ENCODE results near the gene LHX1. TPM values are rescaled to one million over a fixed set of nuclear protein-coding genes. Genes with fewer than 3 reads are reported as not detected.

The LHX1 gene
- total RNA-seq, 4 donors from 2014 or later = not detected

GRCh38 chr17:36979565-36979941 lies 42.3 kb downstream of the LHX1 start:
- Histone ChIP-seq H3K36me3 (no peaks in the 10 kb centered on the region), H3K9me3 (no peaks in the 10 kb centered on the region), H3K27me3 (no peaks in the 10 kb centered on the region), H3K4me3 (no peak overlapping the region), H3K4me1 (peaks cover 7 to 19% (median 15%) of the 10 kb centered on the region in 4 donors), H3K27ac (replicated peaks in 1 of 4) (no peak overlapping the region)
- TF ChIP-seq EP300 (IDR thresholded peaks at IDR 0.05) (no peak), CTCF (IDR thresholded peaks at IDR 0.05) (no peak), POLR2AphosphoS5 (IDR thresholded peaks at IDR 0.05) (no peak), POLR2A (IDR thresholded peaks at IDR 0.05; ENCODE audit: low read depth) (no peak)
- intact Hi-C loops (cut with DNase I) = no loop called here
- WGBS = 90% methylated on average over 4 of the region's 4 CpGs
- no peak for DNase-seq (ENCODE audit: extremely low spot score)

- WGBS = 36% methylated on average over 2 of the region's 2 CpGs
- no peaks in the 10 kb centered on the region for H3K27me3 ChIP-seq
- DNase-seq (ENCODE audit: extremely low spot score) = no peak
- intact Hi-C loops (cut with DNase I) = no loop called here
- TF ChIP-seq POLR2A (IDR thresholded peaks at IDR 0.05; ENCODE audit: low read depth) (no peak), POLR2AphosphoS5 (IDR thresholded peaks at IDR 0.05) (no peak), EP300 (IDR thresholded peaks at IDR 0.05) (no peak), CTCF (IDR thresholded peaks at IDR 0.05) (no peak)
- H3K4me3 ChIP-seq = no peak overlapping the region
- H3K27ac ChIP-seq (replicated peaks in 1 of 4) = no peak overlapping the region
- H3K9me3 ChIP-seq = no peaks in the 10 kb centered on the region
- peaks cover 0 to 5% (median 0%) of the 10 kb centered on the region in 4 donors for H3K36me3 ChIP-seq
- H3K4me1 ChIP-seq = peaks cover 7 to 19% (median 15%) of the 10 kb centered on the region in 4 donors
These were observed 43.0 kb downstream of the LHX1 start for GRCh38 chr17:36980280-36980761.

DNA sequence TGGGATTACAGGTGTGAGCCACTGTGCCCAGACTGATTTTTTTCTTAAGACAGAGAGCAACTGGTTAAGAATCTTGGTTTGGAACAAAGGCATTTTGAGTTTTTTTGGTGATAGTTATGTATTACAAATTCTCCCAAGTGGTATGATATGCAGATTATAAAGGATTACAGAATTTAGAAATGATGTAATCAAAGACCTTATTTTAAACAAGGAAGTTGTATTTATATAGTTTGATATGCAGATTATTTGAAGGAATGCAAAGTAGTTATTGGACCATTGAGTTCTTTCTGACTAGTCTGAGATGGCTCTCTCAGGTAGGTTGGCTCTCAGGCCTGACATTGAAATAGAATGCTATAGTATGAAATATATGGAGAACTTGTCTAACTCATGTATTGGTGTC lies 46.3 kb downstream of the LHX1 start:
- DNase-seq (ENCODE audit: extremely low spot score) = no peak
- intact Hi-C loops (cut with DNase I) = no loop called here
- H3K4me1 ChIP-seq = peaks cover 7 to 19% (median 14%) of the 10 kb centered on the region in 4 donors
- H3K27me3 ChIP-seq = no peaks in the 10 kb centered on the region
- peaks cover 6 to 28% (median 20%) of the 10 kb centered on the region in 4 donors for H3K36me3 ChIP-seq
- H3K27ac ChIP-seq (replicated peaks in 1 of 4) = no peak overlapping the region
- no peaks in the 10 kb centered on the region for H3K9me3 ChIP-seq
- no peak for TF ChIP-seq CTCF (IDR thresholded peaks at IDR 0.05)
- TF ChIP-seq POLR2AphosphoS5 (IDR thresholded peaks at IDR 0.05) = no peak
- TF ChIP-seq EP300 (IDR thresholded peaks at IDR 0.05) = no peak
- no peak for TF ChIP-seq POLR2A (IDR thresholded peaks at IDR 0.05; ENCODE audit: low read depth)
- H3K4me3 ChIP-seq = no peak overlapping the region

GRCh38 chr17:36989173-36989572 lies 51.9 kb downstream of the LHX1 start:
- Histone ChIP-seq H3K27me3 (no peaks in the 10 kb centered on the region), H3K27ac (replicated peaks in 1 of 4) (no peak overlapping the region), H3K9me3 (no peaks in the 10 kb centered on the region), H3K4me1 (peaks cover 0 to 12% (median 10%) of the 10 kb centered on the region in 4 donors), H3K36me3 (peaks cover 17 to 76% (median 55%) of the 10 kb centered on the region in 4 donors), H3K4me3 (no peak overlapping the region)
- WGBS = 90% methylated on average over 6 of the region's 6 CpGs
- intact Hi-C loops (cut with DNase I) = no loop called here
- no peak for DNase-seq (ENCODE audit: extremely low spot score)
- no peak for TF ChIP-seq CTCF (IDR thresholded peaks at IDR 0.05)
- no peak for TF ChIP-seq EP300 (IDR thresholded peaks at IDR 0.05)
- TF ChIP-seq POLR2AphosphoS5 (IDR thresholded peaks at IDR 0.05) = no peak
- TF ChIP-seq POLR2A (IDR thresholded peaks at IDR 0.05; ENCODE audit: low read depth) = no peak

DNA sequence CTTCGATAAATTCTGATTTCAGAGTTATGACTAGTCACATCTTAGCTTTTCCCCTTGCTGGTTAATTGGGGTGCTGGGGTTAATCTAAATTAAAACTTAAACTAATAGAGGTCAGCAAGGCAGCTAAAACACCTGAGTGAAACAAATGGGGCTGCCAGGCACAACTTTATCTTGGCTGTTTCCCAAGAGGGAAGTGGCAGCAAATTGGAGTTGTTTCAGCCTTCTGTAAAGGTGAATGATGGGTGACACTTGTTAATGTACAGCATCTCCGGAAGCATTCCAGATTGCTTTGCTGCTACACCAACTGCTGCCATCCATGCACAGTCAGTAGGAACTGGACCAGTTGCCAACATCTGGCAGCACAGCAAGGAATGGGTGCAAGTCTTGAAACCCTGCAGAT lies 55.4 kb downstream of the LHX1 start:
- intact Hi-C loops (cut with DNase I) = no loop called here
- Histone ChIP-seq H3K4me3 (no peak overlapping the region), H3K27me3 (no peaks in the 10 kb centered on the region), H3K9me3 (no peaks in the 10 kb centered on the region), H3K27ac (replicated peaks in 1 of 4) (no peak overlapping the region), H3K36me3 (peaks cover 28 to 89% (median 64%) of the 10 kb centered on the region in 4 donors), H3K4me1 (peaks cover 0 to 12% (median 10%) of the 10 kb centered on the region in 4 donors)
- 82% methylated on average over 2 of the region's 2 CpGs for WGBS
- no peak for TF ChIP-seq EP300 (IDR thresholded peaks at IDR 0.05)
- no peak for TF ChIP-seq CTCF (IDR thresholded peaks at IDR 0.05)
- no peak for TF ChIP-seq POLR2A (IDR thresholded peaks at IDR 0.05; ENCODE audit: low read depth)
- no peak for TF ChIP-seq POLR2AphosphoS5 (IDR thresholded peaks at IDR 0.05)
- no peak for DNase-seq (ENCODE audit: extremely low spot score)
